Activated CD4-positive, alpha-beta memory T cell treated with anti-CD3 and anti-CD28 coated beads, Interleukin-2, amount 10 ng/mL, durations not matched to agents 7 days and 5 days (primary cell): ENCODE measurements around the gene WWTR1. TPM values are rescaled to one million over a fixed set of nuclear protein-coding genes. Genes with fewer than 3 reads are reported as not detected.

Experiments used
- total RNA-seq, 2 experiments: library from RNA; stranded (reverse); gene quantifications; one replicate each; pipeline ENCODE4 v1.2.3, GENCODE V29; 2021

Gene WWTR1
- total RNA-seq, 2 experiments from 2014 or later, result 1.9 to 2.1 TPM

Other genes with a start within 250 kb of the WWTR1 start
- gene TM4SF4, start 183.3 kb downstream of the WWTR1 start, total RNA-seq, result not detected
- 10 to 100 TPM; 26.3 to 28.9 TPM for gene COMMD2, start 94.5 kb upstream of the WWTR1 start, total RNA-seq
- not detected for gene ANKUB1, start 134.5 kb upstream of the WWTR1 start, total RNA-seq
- 10 to 100 TPM; 37.2 to 42.4 TPM for gene RNF13, start 155.2 kb upstream of the WWTR1 start, total RNA-seq